GM10266 (cell line): ENCODE results near the gene METRN.

ENCODE experiments used
- DNase-seq: peaks from one replicate; pipeline ENCODE4 v3.0.0; 2012; ENCODE audit errors: extremely low spot score
- TF ChIP-seq, protein P1 (sequence below): IDR thresholded peaks from 2 replicates; pipeline ENCODE4 v1.5.1; 2012; ENCODE audit warnings: mild to moderate bottlenecking, low read depth; ENCODE audit not compliant: control insufficient read depth, insufficient read depth; ENCODE audit errors: missing control alignments

Gene METRN

DNA sequence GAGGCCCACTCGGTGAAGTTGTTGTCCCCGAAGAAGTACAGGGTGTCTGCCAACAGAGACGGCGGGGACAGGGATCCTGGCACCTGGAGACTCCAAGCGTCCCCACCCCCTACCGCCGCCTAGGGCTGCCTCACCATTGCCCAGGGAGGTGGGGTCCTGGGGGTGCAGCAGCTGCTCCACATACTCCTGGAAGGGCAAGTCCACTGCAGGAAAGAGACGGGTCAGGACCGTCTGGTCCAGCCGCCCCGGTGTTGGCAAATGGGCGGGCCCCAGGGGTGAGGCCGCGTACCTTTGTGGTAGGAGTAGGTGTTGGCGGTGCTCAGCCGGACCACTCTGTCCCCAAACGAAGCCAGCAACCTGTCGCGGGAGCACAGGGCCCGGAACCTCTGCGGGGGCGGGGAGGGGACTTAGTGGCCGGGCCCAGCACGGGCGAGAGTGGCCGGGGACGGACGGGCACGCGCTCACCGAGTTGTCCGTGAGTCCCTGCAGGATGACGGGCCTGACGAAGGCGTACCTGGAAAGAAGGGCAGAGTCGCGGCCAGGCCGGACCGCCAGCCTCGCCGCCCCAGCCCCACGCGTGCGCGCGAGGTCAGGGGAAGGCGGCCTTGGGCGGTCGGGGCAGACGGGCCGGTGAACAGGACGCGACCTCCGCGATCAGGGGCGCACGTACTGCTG is 31.4 kb upstream of the METRN start:
- TF ChIP-seq, protein P1, sequence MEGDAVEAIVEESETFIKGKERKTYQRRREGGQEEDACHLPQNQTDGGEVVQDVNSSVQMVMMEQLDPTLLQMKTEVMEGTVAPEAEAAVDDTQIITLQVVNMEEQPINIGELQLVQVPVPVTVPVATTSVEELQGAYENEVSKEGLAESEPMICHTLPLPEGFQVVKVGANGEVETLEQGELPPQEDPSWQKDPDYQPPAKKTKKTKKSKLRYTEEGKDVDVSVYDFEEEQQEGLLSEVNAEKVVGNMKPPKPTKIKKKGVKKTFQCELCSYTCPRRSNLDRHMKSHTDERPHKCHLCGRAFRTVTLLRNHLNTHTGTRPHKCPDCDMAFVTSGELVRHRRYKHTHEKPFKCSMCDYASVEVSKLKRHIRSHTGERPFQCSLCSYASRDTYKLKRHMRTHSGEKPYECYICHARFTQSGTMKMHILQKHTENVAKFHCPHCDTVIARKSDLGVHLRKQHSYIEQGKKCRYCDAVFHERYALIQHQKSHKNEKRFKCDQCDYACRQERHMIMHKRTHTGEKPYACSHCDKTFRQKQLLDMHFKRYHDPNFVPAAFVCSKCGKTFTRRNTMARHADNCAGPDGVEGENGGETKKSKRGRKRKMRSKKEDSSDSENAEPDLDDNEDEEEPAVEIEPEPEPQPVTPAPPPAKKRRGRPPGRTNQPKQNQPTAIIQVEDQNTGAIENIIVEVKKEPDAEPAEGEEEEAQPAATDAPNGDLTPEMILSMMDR, result no peak
- DNase-seq, result no peak

DNA sequence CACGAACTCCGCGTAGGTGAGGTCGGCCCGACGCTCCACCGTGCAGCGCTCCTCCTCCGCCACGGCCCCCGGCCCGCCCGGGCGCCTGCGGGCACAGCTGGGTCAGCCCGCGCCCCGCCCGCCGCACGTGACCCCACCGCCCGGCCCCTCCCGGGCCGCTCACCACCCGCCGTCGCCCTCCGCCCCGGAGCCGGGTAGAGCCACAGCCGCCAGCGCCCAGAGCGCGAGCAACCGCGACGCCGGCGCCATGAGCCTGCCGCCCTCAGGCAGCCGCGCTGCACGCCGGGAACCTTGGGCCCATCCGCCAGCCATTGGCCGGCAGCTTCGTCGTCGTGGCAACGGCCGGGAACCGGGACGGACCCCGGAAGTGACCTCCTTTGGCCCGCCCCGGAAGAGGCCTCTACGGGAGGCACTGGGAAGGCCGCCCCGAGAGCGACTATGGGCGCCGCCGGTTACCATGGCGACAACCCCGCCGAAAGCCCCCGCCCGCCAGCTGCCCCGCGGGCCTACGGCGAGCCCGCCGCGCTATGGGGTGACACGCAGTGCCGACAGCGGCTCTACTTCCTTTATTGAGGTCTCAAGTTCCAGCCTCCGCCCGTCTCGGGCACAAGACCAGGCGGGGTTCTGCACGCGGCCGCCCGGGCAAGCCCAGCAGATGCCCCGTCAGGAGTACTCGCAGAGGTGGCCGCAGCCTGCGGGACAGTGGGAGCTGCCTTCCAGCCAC is 30.7 kb upstream of the METRN start, which contains the start of gene JMJD8:
Gene JMJD8, minus strand, starts transcription at position 264 of the 724 bp plus-strand sequence. Its CDS starts 15 bp downstream, at position 249.
- TF ChIP-seq, protein P1, result no peak
- DNase-seq, result peak; percentile 99

DNA sequence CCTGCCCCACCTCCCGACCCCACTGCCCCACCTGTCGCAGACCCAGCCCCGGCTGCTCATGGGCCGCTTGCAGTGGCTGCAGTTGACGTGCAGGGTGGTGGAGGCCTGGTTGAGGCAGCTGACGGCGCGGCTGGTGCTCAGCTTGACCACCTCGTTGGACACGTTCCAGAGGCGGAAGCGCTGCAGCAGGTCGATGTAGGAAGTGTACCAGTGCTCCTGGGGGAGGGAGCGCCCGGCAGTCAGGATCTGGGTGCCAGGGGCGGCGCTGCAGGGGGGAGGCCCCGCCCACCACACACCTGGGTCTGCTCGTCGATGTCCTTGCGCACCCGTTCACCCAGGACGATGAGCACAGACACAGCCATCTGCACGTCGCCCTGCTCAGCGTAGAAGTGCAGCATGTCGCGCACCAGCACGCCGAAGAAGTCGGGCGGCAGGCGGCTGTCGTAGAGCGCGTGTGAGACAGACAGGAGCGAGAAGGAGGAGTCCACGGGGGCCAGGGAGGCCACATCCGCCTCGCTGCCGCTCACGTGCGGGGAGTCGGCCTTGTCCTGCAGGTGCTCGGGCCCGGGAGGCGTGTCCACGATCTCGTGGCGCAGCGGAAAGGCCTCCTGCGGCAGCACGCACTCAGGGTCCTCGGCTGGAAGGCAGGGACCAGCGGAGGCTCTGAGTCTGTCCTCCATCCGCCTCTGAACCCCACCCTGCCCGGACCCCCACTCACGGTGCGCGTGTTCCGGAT is 29.8 kb upstream of the METRN start:
- no peak for DNase-seq
- TF ChIP-seq, protein P1, result no peak

DNA sequence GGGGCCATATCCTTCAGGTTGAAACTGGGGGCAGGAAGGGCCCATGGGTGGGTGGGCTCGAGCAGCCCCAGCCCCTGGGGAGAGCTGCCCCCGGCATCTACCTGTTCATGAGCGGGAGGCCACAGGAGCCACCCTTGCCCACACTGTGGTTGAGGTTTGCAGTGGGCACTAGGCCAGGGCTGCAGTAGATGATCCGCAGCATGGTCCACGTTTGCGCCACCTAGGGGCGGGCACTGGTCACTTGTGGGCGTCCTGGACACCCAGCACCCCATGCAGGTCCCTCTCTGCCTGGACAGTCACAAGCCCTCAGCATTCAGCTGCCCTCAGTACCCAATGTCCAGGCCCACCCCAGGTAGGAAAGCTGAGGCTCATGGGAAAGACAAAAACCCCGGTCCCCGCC is 29.0 kb upstream of the METRN start:
- TF ChIP-seq, protein P1, result peak; percentile 46
- DNase-seq, result no peak

DNA sequence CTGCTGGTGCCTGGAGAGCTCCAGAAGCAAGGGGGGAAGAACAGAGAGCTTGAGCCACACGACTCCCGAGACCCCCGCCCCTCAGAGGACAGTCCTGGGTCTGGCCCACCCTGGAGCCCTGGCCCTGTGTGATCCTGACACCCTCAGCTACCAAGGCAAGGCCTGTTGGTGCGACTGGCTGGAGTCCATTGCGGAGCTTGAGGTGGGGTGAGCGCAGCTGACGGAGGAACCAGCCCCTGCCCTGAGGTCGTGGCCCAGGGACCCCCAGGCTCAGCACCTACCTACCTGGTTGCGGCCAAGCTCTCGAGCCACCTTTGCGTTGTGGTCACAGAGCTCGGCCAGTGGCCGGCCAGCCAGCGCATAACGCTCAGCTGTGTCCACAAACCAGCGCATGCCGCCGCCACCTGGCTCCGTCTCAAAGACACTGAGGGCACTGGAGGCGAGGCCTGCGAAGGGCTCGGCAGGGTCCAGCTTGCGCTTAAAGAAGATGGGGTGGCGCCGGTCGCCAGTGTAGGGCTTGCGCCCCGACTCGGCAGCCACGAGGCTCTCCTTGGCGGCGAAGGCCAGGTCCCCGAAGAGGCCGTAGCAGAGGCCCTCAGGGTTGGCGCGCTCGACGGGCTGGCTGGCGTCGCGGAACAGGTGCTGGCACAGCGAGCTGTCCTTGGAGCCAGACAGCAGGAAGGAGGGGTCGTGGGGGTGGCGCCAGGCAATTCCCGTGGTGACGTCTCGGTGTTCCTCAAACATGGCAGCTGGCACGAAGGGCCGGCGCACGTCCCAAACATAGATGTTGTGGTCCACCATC is 28.3 kb upstream of the METRN start:
- DNase-seq, result no peak
- TF ChIP-seq, protein P1, result no peak

DNA sequence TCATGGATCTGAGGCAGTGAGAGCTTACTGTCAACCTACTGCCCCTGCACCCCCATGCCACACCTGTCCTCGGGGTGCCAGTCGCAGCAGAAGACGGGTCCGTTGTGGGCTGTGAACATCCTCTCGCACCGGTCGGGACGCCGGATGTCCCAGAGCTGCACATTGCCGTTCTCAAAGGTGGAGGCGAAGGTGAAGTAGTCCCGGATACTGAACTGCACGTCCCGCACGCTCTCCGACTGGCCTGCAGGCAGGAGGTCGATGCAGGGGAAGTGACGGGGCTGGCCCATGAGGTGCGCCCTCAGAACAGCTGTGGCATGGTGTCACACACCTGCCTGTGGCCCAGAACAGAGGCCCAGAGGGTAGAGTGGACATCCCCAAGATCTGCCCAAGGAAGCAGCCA is 27.4 kb upstream of the METRN start:
- TF ChIP-seq, protein P1, result no peak
- DNase-seq, result no peak
